Uterus (tissue), 2 donors: ENCODE measurements around the gene TMEM92.

Source experiments
- CTCF ChIP-seq, 4 experiments: fragments of 200-600 bp in 2 of 4; fragments of 450-650 bp in 2 of 4; sonication (generic) in 2 of 4; IDR thresholded peaks; one replicate each; pipeline ENCODE4 v1.5.1; 2016 to 2019; ENCODE audit warnings: antibody characterized with exemption in 4 of 4, mild to moderate bottlenecking in 2 of 4, moderate library complexity in 1 of 4
- POLR2A ChIP-seq, 2 donors: fragments of 450-650 bp; IDR thresholded peaks; one replicate each; pipeline ENCODE4 v1.6.1; 2016; ENCODE audit warnings: antibody characterized with exemption in 2 of 2, mild to moderate bottlenecking in 1 of 2, moderate library complexity in 1 of 2

- TF ChIP-seq POLR2A (IDR thresholded peaks at IDR 0.05) (no peak), CTCF (IDR thresholded peaks at IDR 0.05) (no peak)
These were observed 26.0 kb upstream of the TMEM92 start for GRCh38 chr17:50248255-50248654.
